GM12878 (cell line): ENCODE measurements around the gene EHBP1. TPM values are rescaled to one million over a fixed set of nuclear protein-coding genes. Genes with fewer than 3 reads are reported as not detected.

Source experiments
- ATAC-seq: fragments of 200-7000 bp; cut with Tn5 transposase; 3 replicates; pipeline ENCODE4 v1.9.1; 2020; ENCODE audit warnings: mild to moderate bottlenecking, moderate library complexity
- BruUV-seq: library from RNA; stranded (reverse); fragments of 400-500 nt; replicated peaks from 2 replicates; lab custom pipeline; 2021; lab: Mats Ljungman, UMichigan
- CTCF ChIA-PET: fragments of 300-600 bp; sonication (Branson Sonifier 250); formaldehyde crosslinking; extraction: SDS; loops from one replicate; lab custom pipeline; 2021; ENCODE audit warnings: inconsistent platforms; lab: Yijun Ruan, JAX
- POLR2A ChIA-PET: fragments of 350-600 bp; formaldehyde crosslinking; extraction: SDS; loops from one replicate; lab custom pipeline; 2021; ENCODE audit warnings: inconsistent platforms; lab: Charles Lee
- RAD21 ChIA-PET: fragments of 300-600 bp; sonication (Branson Sonifier 250); formaldehyde crosslinking; loops from one replicate; lab custom pipeline; 2023; ENCODE audit warnings: antibody characterized with exemption; ENCODE audit not compliant: unreplicated experiment; lab: Charles Lee
- SMC1A ChIA-PET: fragments of 300-600 bp; sonication (Branson Sonifier 250); formaldehyde crosslinking; loops from one replicate; lab custom pipeline; 2023; ENCODE audit not compliant: unreplicated experiment, uncharacterized antibody; lab: Charles Lee
- DNase-seq: peaks from one replicate; pipeline ENCODE4 v3.0.0-alpha.2; 2011; ENCODE audit warnings: low read depth, low spot score
- FAIRE-seq: peaks from 3 replicates; lab custom pipeline; 2011; peaks lifted over from hg19 to GRCh38; lab: Jason Lieb, UNC
- H2AFZ ChIP-seq: 2 replicates; pipeline ENCODE4 v1.6.0; 2011; ENCODE audit warnings: low read depth, low read length, control low read depth; ENCODE audit not compliant: control insufficient read depth
- H3K27ac ChIP-seq: 2 replicates; pipeline ENCODE4 v1.5.1; 2011; ENCODE audit warnings: control low read depth; ENCODE audit not compliant: control insufficient read depth, insufficient read depth
- H3K27me3 ChIP-seq, 2 experiments: replicated peaks in 1 of 2; 2 replicates each; pipeline versions ENCODE4 v1.6.0 to v1.6.1; 2011; ENCODE audit warnings: low read length in 1 of 2; ENCODE audit not compliant: control insufficient read depth in 2 of 2, insufficient read depth in 2 of 2
- H3K36me3 ChIP-seq, 2 experiments: 2 replicates each; pipeline ENCODE4 v1.5.1; 2011; ENCODE audit warnings: low read length in 1 of 2; ENCODE audit not compliant: control insufficient read depth in 2 of 2, insufficient read depth in 2 of 2
- H3K4me1 ChIP-seq: 2 replicates; pipeline ENCODE4 v1.6.1; 2011; ENCODE audit warnings: mild to moderate bottlenecking, low read length, moderate library complexity, mixed read lengths; ENCODE audit not compliant: control insufficient read depth, insufficient read depth
- H3K4me2 ChIP-seq: 2 replicates; pipeline ENCODE4 v1.6.0; 2011; ENCODE audit warnings: control low read depth; ENCODE audit not compliant: control insufficient read depth, insufficient read depth
- H3K4me3 ChIP-seq: fragments of 200-600 bp; sonication (generic); 2 replicates; pipeline ENCODE4 v1.5.1; 2016
- H3K79me2 ChIP-seq: 2 replicates; pipeline ENCODE4 v1.6.0; 2011; ENCODE audit warnings: low read length; ENCODE audit not compliant: control insufficient read depth, insufficient read depth
- H3K9ac ChIP-seq: 2 replicates; pipeline ENCODE4 v1.8.0; 2011; ENCODE audit warnings: low read length, control low read depth, mixed read lengths; ENCODE audit not compliant: control insufficient read depth, insufficient read depth
- H3K9me3 ChIP-seq: replicated peaks from 3 replicates; pipeline ENCODE4 v1.5.1; 2011; ENCODE audit warnings: mild to moderate bottlenecking, low read length; ENCODE audit not compliant: control insufficient read depth, insufficient read depth
- H4K20me1 ChIP-seq: 2 replicates; pipeline ENCODE4 v1.6.0; 2011; ENCODE audit not compliant: control insufficient read depth, insufficient read depth
- BCL3 ChIP-seq: IDR thresholded peaks from 2 replicates; pipeline ENCODE4 v1.6.1; 2011; ENCODE audit warnings: borderline replicate concordance, low read depth, mild to moderate bottlenecking, moderate library complexity, low read length; ENCODE audit not compliant: insufficient read depth, poor library complexity, severe bottlenecking
- E4F1 ChIP-seq: fragments of 450-650 bp; IDR thresholded peaks from 2 replicates; pipeline ENCODE4 v1.6.1; 2018; ENCODE audit warnings: borderline replicate concordance, mild to moderate bottlenecking; ENCODE audit not compliant: partially characterized antibody
- EZH2 ChIP-seq: IDR thresholded peaks from 2 replicates; pipeline ENCODE4 v1.6.1; 2012; ENCODE audit warnings: low read depth, mild to moderate bottlenecking, control low read depth, inconsistent platforms, low read length, borderline replicate concordance; ENCODE audit not compliant: control insufficient read depth
- HDGF ChIP-seq: fragments of 450-650 bp; IDR thresholded peaks from 2 replicates; pipeline ENCODE4 v1.6.1; 2016; ENCODE audit warnings: antibody characterized with exemption
- JUND ChIP-seq: IDR thresholded peaks from 2 replicates; pipeline ENCODE4 v1.6.1; 2012; ENCODE audit warnings: low read depth, mild to moderate bottlenecking, low read length, improper control_type of control experiment, moderate library complexity
- KLF5 ChIP-seq: fragments of 450-650 bp; IDR thresholded peaks from 2 replicates; pipeline ENCODE4 v1.6.1; 2014; ENCODE audit warnings: mild to moderate bottlenecking; ENCODE audit not compliant: partially characterized antibody
- MYB ChIP-seq: fragments of 150-350 bp; IDR thresholded peaks from 2 replicates; pipeline ENCODE4 v1.6.1; 2014; ENCODE audit warnings: mild to moderate bottlenecking, low read depth, low read length, borderline replicate concordance
- STAT1 ChIP-seq: fragments of 450-650 bp; conservative IDR thresholded peaks from 2 replicates; pipeline ENCODE4 v1.6.1; 2014; ENCODE audit warnings: antibody characterized with exemption, mild to moderate bottlenecking
- ZBED1 ChIP-seq: IDR thresholded peaks from 2 replicates; pipeline ENCODE4 v1.6.1; 2016; ENCODE audit warnings: borderline replicate concordance
- WGBS: methylation state at CpG from one replicate; pipeline ENCODE4 v1.1.6; 2016; ENCODE audit warnings: low lambda C conversion rate; ENCODE audit not compliant: insufficient replicate concordance, insufficient coverage; ENCODE audit errors: missing lambda C conversion rate; 5-methylcytosine and 5-hydroxymethylcytosine counted together
- in situ Hi-C: fragments of 300-500 bp; cut with MboI; formaldehyde crosslinking; loops from 9 replicates; pipeline ENCODE4 v1.14.3; 2018; ENCODE audit warnings: mixed read lengths
- intact Hi-C: fragments of 100-400 bp; cut with micrococcal nuclease; formaldehyde crosslinking; loops from one replicate; pipeline ENCODE4 v1.14.2; 2022; ENCODE audit not compliant: unreplicated experiment
- polyA plus RNA-seq, 11 experiments: library from polyadenylated mRNA; depleted of rRNA in 4 of 11; unstranded in 6 of 11; stranded (reverse) in 5 of 11; fragments of >200 nt; fragmentation: Nextera tagmentation in 4 of 11; fragmentation: Illumina TruSeq in 1 of 11; extraction: Ambion mirVana in 4 of 11; extraction: Trizol in 1 of 11; gene quantifications; 1 replicate in 1 of 11; 2 replicates in 10 of 11; pipeline versions ENCODE4 v1.2.1 to v1.2.3, GENCODE V29; 2011 to 2016; ENCODE audit warnings: inconsistent platforms in 2 of 11, missing spikeins in 2 of 11, low read depth in 1 of 11
- total RNA-seq, 4 experiments: library from RNA; depleted of rRNA in 3 of 4; stranded (reverse); fragments of >200 nt in 3 of 4; fragmentation: Illumina TruSeq in 1 of 4; extraction: Trizol in 1 of 4; gene quantifications; 2 replicates each; pipeline versions ENCODE4 v1.2.1 to v1.2.3, GENCODE V29; 2013 to 2021

The EHBP1 gene
- total and polyA plus RNA-seq, 10 of the 15 experiments (the other 5 are each of a cell fraction or from before 2014, with no cell fraction given), result 5.7 to 26.1 (median 13.6) TPM

GRCh38 chr2:63041592-63041991 lies 336.1 kb downstream of the EHBP1 start:
- ATAC-seq (no peak), FAIRE-seq (peak; percentile 62), DNase-seq (no peak)
- Histone ChIP-seq H3K4me3 (no peak overlapping the region), H3K36me3 (no peaks in the 10 kb centered on the region), H3K4me1 (no peaks in the 10 kb centered on the region), H3K27me3 (no peaks in the 10 kb centered on the region), H3K9ac (no peak overlapping the region), H4K20me1 (no peaks in the 10 kb centered on the region), H2AFZ (no peak overlapping the region), H3K79me2 (no peaks in the 10 kb centered on the region), H3K27ac (no peak overlapping the region), H3K4me2 (no peak overlapping the region), H3K9me3 (no peaks in the 10 kb centered on the region)
- BruUV-seq, result no TSS peak
- RAD21 ChIA-PET, result no interaction called here
- no peak for TF ChIP-seq STAT1
- no peak for TF ChIP-seq EZH2
- no peak for TF ChIP-seq ZBED1
- no peak for TF ChIP-seq BCL3
- TF ChIP-seq HDGF, result no peak
- TF ChIP-seq KLF5, result no peak
- no peak for TF ChIP-seq MYB
- no peak for TF ChIP-seq JUND
- TF ChIP-seq E4F1, result no peak
- intact Hi-C loops, result no loop called here
- WGBS, result 100% methylated on average over 1 of the region's 1 CpG
- in situ Hi-C loops, result no loop called here
- POLR2A ChIA-PET, result no interaction called here
- CTCF ChIA-PET, result interaction anchor here (0.8 kb wide), 1 partner anchor 445 kb away, joined by 3 read pairs; no protein-coding TSS in a partner anchor
- SMC1A ChIA-PET, result interaction anchor here (1.1 to 1.9 kb wide), 2 partner anchors 8 to 83 kb away, joined by 5 to 7 read pairs; no protein-coding TSS in a partner anchor
